RPMI8226 (cell line): ENCODE measurements around the gene PLCXD3.
"Not testable (repeated sequence)": the region's sequence is repeated elsewhere in the genome, so short reads cannot be mapped to it uniquely, and the experiment has no call there.

Source experiments
- DNase-seq: peaks from one replicate; pipeline ENCODE4 v3.0.0-alpha.2; 2015

Gene PLCXD3, protein sequence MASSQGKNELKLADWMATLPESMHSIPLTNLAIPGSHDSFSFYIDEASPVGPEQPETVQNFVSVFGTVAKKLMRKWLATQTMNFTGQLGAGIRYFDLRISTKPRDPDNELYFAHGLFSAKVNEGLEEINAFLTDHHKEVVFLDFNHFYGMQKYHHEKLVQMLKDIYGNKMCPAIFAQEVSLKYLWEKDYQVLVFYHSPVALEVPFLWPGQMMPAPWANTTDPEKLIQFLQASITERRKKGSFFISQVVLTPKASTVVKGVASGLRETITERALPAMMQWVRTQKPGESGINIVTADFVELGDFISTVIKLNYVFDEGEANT

DNA sequence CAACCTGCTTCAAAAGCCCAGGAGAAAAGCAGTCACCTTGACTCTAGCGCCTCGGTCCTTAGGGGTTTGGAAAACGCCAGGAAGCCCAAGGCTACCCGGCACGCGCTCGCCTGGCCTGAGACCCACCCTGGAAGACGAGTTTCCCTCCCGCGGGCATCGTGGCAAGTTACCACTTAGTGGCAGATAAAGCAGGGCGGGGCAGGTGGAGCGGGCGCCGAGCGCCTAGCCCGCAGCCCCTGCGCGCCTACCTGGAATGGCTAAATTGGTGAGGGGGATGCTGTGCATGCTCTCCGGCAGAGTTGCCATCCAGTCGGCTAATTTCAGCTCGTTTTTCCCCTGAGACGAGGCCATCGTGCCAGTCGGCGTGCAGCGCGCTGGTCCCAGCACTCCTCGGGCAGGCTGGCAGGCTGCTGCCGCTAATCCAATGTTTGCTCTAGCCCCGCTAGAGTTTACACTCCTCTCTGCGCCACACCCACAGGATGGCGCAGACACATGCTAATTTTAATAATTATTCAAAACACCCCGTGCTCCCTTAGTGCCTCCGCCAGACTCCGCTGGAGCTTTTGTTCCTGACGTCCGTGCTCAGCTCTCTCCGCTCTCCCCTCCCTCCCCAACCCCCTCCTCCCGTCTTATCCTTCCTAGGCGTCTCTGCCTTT lies at the start of gene PLCXD3:
PLCXD3 (minus strand) TSS at position 426 of the 656 bp plus-strand sequence; CDS start at position 351, 75 bp downstream.
- no peak for DNase-seq

DNA sequence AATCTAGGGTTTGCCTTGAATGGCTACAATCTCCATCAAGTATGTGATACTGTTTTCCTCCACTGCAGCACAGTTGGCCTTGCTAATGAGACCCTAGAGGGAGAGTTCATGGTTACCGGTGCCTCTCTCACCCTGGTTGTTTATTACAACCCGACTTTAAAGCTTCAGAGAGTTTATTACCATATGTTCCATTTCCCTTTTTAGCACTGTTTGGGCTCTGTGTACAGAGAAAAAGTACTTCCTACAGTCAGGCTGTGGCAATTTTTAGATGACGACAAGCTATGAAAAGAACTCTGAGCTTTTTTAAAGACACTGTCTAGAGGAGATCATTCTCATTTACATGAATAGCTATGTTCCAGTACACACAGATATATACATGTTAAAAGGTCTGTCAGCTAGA lies 48.8 kb upstream of the PLCXD3 start:
- DNase-seq = no peak

DNA sequence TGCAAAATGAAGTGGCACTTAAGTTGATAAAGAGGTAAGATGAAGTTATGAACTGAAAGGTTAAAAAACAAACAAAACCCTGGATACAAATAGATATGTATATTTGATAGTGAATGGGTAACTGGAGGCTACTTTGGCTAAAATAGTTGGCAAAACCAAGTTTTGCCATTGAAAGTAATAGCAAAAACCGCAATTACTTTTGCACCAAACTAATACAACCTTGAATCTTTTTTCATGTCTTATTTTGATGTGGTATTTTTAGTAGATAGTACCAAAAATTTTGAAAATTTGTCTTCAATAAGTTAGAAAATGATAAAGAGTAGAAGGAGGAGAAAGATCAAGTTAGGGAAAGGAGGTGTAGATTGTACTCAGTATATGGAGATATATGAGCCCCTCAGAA lies 47.9 kb upstream of the PLCXD3 start:
- DNase-seq = no peak

DNA sequence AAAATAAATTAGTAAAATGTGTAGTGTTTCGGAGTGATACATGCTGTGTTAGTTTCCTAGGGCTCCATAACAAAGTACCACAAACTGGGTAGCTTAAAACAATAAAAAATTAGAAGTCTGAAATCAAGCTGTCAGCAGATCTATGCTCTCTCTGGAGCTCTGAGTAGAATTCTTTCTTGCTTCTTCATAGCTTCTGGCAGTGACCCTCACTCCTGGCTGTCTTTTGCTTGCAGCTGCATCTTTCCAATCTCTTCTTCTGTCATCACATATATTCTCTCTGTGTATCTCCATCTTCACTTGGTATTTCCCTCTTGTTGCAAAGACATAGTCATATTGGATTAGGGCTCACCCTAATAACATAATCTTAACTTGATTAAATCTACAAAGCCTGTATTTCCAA lies 37.6 kb upstream of the PLCXD3 start:
- no peak for DNase-seq

DNA sequence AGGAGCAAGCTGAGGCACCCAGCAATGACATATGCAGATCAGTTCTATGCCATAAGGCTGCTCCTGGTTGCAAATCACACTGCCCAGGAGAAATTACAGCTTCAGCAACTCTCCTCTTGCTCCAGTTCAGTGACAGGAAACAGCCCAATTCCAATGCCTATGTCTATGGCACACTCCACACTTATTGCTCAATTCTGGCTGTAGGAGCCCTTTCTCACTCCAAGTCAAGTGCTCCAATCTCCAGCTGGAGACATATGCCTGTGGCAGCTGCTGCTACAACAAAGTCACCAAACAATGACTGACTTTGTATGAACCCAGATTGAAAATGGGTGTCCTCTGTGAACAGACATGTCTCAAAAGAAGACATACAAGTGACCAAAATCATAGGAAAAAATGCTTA lies 31.8 kb upstream of the PLCXD3 start:
- DNase-seq = no peak

DNA sequence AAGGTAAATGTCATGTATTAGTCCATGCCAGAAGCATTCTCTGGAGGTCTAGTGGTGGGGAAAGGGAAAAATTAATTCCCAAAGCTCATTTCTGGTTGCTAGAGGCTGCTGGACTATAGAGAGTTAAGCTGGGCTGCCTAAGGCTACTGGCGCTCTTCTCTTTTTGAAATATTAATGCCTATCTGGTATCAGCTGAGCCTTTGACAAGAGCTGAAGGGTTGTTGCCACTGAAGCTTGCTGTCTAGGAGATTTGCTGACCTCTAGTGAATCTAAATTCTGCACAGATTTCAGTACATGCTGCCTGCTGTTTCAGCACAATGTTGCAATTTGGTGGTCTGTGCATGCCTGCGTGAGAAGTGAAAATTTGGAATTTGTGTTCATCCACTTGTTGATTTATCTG lies 29.1 kb upstream of the PLCXD3 start:
- DNase-seq = no peak

DNA sequence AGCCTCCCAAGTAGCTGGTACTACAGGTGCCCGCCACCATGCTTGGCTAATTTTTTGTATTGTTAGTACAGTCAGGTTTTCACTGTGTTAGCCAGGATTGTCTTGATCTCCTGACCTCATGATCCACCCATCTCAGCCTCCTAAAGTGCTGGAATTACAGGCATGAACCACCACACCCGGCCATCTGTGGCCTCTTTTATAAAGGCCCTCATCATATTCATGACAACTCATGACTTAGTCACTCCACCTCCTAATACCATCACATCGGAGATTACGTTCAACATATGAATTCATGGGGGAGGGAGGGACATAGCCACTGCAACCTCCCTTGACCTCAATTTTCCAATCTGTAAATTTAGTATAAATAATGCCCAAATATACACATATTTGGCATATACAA lies 27.2 kb upstream of the PLCXD3 start:
- DNase-seq = no peak

DNA sequence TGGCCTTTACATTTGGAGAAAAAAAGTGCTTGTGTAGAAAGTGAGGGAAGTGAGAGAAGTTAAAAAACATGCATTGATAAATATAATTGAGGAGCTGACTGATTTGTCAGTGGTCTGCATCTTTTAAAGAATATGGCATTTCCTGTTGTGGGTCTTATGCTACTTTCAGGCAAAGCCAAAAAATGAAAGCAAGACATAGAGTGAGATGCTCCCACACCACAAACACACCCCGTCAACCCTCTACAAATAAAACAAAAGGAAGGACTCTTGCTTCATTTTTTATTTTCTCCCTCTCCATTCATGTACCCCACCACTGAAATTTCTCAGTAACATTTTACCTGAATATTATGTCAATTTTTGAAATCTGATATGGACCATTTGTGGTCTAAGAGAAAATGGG lies 22.1 kb upstream of the PLCXD3 start:
- DNase-seq = no peak

DNA sequence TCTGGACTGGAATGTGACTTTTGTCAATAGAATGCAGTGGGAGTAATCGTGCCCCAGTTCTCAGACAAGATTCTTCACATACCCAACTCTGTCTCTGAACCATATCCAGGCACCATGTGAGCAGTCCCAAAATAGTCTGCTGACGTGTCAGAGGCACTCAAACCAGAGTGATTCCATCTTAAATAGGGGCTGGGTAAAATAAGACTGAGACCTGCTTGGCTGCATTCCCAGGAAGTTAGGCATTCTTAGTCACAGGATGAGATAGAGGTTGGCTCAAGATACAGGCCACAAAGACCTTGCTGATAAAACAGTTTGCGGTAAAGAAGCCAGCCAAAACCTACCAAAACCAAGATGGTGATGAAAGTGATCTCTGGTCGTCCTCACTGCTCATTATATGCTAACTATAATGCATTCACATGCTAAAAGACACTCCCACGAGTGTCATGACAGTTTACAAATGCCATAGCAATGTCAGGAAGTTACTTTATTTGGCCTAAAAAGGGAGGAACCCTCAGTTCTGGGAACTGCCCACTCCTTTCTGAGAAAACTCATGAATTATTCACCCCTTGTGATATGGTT lies 16.9 kb upstream of the PLCXD3 start:
- DNase-seq = no peak

DNA sequence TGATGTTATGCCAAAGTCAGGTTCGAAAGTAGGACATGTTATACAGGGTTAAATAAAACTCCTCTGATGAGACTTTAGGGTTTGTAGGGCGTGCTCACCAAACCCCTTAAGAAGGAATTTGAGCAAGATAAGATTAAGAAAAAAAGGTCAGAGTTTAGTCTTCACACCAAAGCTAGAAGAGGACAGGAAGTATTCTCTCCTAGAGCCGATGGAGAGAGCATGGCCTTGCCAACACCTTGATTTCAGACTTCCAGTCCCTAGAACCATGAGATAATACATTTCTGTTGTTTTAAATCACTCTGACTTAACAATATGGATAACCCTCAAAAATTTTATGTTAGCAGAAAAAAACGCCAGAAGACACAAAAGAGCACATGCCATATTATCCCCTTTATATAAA lies 16.3 kb upstream of the PLCXD3 start:
- DNase-seq = no peak

DNA sequence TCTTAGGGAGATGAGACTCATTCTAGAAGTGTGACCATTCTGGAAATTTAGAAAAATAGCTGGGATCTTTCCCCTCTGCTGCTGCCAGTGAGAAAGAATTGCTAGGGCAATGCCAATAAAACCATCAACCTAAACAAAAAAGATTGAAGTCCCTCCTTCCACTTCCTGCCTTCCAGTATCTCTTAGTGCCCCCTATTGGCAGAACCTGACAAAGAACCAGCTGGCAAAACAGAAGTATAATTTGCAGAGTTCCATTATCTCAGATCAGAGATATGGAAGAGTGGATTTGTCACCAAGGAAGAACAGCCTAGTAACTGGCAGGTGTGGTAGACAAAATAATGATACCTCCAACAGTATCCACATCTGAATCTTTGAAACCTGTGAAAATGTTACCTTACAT lies 13.8 kb upstream of the PLCXD3 start:
- no peak for DNase-seq

DNA sequence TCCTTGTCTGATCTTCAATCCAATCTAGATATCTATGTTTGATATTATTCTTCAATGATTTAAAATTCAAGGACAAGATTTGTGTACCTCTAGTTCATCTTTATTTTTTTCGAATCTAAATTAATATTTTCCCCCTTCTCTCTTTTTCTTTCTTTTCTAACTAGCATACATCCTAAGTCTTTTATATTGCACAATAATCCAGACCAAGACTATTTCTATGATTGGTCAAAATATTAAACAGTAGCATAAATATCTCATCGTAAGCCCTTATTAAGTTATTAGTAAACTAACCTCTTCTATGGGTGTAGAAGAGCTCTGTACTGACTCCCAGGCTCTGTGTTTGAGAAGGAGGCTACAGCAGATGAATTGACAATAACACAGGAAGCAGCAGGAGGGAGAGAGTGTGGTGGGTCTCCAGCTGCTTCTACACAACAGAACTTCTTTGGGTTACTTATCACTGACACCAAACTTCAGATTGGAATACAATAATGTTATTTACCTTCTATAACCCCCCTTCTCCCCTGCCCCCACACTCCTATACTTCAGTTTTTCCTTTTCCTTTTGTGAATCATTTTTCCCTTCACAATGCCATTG lies 11.9 kb upstream of the PLCXD3 start:
- no peak for DNase-seq

DNA sequence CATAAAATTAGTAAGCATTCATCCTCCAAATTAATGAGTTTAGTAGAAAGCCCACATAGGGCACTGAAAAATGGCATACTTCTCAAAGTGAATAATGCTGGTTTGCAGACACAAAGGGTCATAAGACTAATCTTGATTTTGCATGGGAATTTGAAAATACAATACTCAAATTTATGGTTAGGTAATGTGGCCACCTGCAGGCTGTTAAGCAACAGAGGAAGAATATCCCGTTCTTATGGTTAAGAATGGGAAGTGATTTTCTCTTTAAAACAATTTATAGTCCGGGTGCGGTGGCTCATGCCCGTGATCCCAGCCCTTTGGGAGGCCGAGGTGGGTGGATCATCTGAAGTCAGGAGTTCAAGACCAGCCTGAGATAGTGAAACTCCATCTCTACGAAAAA lies 9.4 kb upstream of the PLCXD3 start:
- DNase-seq = no peak

DNA sequence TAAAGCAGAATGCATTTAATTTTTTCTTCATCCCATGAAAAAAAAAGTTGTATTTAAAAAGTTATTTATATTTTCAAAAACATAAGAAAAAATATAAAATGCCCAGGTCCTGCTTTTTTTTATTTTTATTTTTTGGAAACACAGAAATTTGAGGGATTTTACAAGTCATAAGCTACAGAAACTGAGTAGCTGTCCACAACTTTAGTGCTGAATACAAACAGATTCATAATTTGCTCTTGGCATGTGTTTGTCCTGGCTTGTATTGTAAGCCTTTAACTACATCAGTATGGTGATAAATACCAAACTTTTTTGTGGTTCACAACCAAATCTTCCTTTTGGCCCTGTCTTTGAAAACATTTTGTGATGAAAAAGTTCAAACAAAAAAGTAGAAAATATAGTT lies 7.5 kb upstream of the PLCXD3 start:
- no peak for DNase-seq

DNA sequence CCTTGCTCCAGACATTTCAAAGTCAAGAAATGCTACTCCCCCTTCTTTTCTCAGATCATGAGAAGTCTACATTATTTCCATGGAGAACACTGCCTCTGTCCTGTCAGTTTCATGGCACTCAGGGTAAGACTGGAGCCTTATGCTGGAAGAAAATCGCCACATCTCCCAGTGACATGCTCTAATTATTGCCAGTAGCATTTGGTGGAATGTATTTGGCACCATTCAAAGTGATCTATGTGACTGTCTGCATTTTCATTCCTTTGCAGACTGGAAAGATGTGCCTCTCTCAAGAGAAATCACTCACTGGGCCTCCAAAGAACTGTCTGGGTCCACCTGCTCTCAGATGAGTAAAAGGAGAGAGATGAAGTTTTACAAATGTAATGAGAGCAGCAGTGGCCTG lies 840 bp upstream of the PLCXD3 start:
- no peak for DNase-seq

DNA sequence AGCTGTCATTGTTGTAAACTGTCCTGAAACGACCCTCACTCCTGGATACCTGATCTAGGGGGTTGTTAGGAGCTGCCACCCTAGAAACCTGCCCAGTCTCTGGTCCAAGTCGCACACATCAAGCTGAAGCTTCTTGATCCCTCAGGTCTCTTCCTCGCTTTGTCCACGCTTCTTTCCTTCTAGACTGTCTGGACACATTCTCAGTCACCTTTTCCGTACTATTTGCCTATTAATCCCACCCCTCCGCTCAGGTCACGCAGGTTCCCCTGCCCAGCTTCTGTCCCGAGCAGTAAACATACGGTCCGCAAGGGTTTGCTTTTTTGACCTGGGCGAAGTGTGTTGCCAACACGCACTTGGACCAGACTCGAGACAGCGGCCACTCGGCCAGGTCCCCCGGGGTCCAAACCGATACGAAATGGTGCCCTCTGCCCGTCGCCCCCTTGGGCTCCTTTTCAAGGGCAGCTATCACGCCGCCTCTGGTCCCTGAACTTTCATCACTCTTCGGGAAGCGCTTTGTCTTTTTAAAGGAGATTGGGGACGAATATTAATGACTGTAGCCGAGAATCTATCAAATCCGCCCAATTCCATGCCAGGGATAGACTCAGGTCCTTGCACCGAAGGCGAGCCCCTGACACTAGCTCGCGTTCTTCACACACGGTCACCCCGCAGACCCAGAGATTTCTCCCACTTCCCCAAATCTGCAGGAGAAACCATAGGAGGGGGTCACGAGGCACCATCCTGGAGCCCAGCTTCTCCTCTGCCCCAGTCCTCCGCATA lies 814 bp downstream of the PLCXD3 start:
- DNase-seq = no peak

DNA sequence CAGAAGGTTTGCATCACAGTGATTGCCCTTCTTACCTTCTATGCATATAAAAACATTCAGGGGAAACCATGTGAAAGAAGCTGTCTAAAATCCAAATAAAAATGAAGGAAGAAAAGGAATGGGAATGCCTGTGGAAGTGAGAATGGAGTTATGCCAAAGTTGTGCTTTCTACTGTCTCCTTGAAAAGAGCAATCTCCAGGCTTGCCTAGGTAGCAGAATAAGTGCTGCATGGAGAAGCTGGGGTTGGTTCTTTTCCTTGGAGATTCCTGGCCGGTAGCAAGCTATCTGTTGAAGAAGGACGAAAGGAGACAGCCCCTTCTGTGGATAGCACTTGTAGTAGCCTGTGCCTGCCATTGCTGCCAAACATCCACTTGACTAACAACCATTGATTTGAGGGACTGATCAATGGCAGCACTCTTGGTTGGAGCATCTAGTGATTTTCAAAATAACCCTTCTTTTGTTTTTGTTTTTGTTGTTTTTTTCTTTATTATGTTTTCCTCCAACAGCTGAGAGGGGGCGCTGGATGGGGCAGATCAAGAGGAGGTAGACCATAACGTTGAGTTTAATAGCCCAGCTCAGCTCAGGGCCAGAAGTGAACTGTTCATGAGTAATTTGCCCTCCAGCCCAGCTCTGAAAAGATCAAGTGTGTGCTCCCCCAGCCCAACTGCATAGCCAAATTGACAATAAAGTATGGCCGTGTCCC lies 1.6 kb downstream of the PLCXD3 start:
- no peak for DNase-seq

DNA sequence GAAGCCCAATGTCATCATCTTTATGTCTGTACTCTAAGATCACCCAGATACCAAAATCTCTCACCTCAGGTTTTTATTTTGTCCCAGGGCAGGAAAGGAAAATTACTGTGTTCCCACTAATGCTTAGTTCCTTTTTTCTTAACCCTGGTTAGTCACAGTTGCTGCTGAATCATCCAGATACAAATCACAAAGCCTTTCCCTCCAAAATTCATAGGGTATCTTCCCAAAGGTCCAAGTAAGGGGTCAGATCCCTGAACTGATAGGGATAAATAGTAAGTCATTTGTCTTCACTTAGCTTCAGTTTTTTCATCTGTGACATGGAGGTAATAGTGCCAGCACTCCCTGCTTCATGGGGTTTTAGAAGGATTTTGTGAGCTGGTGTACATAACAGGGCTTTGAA lies 2.2 kb downstream of the PLCXD3 start:
- no peak for DNase-seq

DNA sequence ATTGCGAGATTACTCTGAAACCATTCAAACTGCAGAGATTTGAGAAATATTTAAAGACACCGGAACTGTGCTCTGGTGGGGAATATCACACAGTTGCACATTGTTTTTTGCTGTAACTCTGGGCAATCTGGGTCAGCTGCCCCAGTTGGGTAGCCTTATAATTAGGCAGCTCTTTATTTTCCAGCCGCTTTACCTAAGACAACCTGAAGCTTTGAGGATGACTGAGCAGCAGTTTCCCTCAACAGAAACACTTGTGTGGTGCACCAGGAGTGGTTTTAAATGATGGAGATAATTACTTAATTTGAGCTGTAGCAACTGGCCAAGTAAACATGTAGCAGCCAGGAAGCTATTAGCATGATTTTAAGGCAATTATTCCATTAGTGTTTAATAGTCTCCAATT lies 2.9 kb downstream of the PLCXD3 start:
- no peak for DNase-seq

DNA sequence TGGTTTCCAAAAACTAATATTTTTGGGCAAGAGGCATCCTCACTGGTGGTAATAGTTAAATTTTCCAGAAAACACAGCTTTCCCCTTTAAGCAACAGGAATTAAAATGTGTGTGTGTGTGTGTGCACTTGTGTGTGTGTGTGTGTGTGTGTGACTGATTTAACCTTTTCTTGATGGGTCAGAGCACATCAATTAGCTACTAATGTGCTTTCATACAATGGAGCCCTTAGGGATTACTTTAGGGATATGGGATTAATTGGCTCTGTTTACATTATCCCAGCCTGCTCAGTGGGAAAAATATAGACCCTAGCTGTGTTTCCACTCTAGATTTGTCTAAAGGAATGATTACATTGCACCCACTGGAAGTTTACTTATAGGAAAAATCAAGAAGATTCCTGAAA lies 6.5 kb downstream of the PLCXD3 start:
- DNase-seq = no peak

DNA sequence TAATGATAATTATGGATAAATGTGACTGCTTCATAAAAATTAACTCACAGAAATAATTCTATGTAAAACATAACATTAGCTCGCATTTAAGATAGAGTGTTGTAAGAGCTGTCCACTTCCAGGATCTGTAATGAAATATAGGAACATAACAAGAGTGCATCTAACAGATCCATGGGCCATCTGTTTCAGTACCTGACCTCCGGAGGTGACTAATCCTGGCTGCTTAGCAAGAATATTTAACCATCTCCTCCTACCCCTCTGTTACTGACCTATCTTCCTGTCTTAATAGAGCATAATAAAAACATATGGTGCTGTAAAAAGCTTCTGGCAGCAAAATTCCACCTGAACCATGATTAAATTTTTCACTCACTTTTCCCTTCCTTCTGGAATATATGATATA lies 7.1 kb downstream of the PLCXD3 start:
- DNase-seq = no peak

DNA sequence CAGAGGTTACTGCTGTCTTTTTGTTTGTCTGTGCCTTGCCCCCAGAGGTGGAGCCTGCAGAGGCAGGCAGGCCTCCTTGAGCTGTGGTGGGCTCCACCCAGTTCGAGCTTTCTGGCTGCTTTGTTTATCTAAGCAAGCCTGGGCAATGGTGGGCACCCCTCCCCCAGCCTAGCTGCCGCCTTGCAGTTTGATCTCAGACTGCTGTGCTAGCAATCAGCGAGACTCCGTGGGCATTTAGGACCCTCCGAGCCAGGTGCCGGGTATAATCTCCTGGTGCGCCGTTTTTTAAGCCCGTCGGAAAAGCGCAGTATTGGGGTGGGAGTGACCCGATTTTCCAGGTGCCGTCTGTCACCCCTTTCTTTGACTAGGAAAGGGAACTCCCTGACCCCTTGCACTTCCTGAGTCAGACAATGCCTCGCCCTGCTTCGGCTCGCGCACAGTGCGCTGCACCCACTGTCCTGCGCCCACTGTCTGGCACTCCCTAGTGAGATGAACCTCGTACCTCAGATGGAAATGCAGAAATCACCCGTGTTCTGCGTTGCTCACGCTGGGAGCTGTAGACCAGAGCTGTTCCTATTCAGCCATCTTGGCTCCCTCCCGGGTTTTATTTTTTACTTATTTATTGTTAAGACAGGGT lies 16.8 kb downstream of the PLCXD3 start:
- not testable (repeated sequence) for DNase-seq
